Stomach (tissue), 9 donors: ENCODE measurements around the gene TRMT2A. TPM values are rescaled to one million over a fixed set of nuclear protein-coding genes. Genes with fewer than 3 reads are reported as not detected.
A peak's percentile ranks its signal among the peaks of the same experiment; 100 is the strongest.

Experiments used
- DNase-seq, 2 donors: peaks; one replicate each; pipeline versions ENCODE4 v3.0.0 to v3.0.0-alpha.2; 2013 to 2019
- H3K27ac ChIP-seq, 5 donors: fragments of 200-600 bp in 4 of 5; sonication (generic) in 4 of 5; one replicate each; pipeline ENCODE4 v1.5.1; 2013 to 2019; ENCODE audit warnings: mild to moderate bottlenecking in 1 of 5, moderate library complexity in 1 of 5
- H3K27me3 ChIP-seq, 3 donors: fragments of 200-600 bp; sonication (generic); one replicate each; pipeline ENCODE4 v1.5.1; 2017 to 2019; ENCODE audit warnings: mixed run types in 1 of 3
- H3K36me3 ChIP-seq, 4 donors: fragments of 200-600 bp; sonication (generic); 1 replicate in 3 of 4; 2 replicates in 1 of 4; pipeline ENCODE4 v1.5.1; 2016 to 2019
- H3K4me1 ChIP-seq, 4 donors: fragments of 200-600 bp; sonication (generic); one replicate each; pipeline ENCODE4 v1.5.1; 2016 to 2019
- H3K4me3 ChIP-seq, 4 donors: fragments of 200-600 bp; sonication (generic) in 3 of 4; one replicate each; pipeline ENCODE4 v1.5.1; 2016 to 2019; ENCODE audit warnings: mild to moderate bottlenecking in 1 of 4
- H3K9me3 ChIP-seq, 4 donors: fragments of 200-600 bp; sonication (generic); one replicate each; pipeline ENCODE4 v1.5.1; 2016 to 2019
- CTCF ChIP-seq, 7 experiments: fragments of 450-650 bp in 4 of 7; fragments of 200-600 bp in 3 of 7; sonication (generic) in 3 of 7; IDR thresholded peaks; one replicate each; pipeline ENCODE4 v1.5.1; 2016 to 2019; ENCODE audit warnings: antibody characterized with exemption in 7 of 7, control low read depth in 2 of 7, mild to moderate bottlenecking in 1 of 7
- EP300 ChIP-seq: sonication (generic); formaldehyde crosslinking; IDR thresholded peaks from one replicate; pipeline ENCODE4 v1.6.1; 2017; ENCODE audit warnings: antibody characterized with exemption
- POLR2A ChIP-seq, 4 donors: fragments of 450-650 bp; IDR thresholded peaks; one replicate each; pipeline ENCODE4 v1.6.1; 2016; ENCODE audit warnings: antibody characterized with exemption in 4 of 4, control low read depth in 2 of 4, mild to moderate bottlenecking in 1 of 4, moderate library complexity in 1 of 4
- POLR2AphosphoS5 ChIP-seq, 3 donors: sonication (generic); formaldehyde crosslinking; IDR thresholded peaks; one replicate each; pipeline ENCODE4 v1.6.1; 2016; ENCODE audit warnings: antibody characterized with exemption in 3 of 3
- WGBS, 5 donors: extraction: QIAGEN DNeasy Blood & Tissue Kit in 3 of 5; methylation state at CpG; one replicate each; pipeline versions ENCODE4 v1.1.5 to v1.1.7; 2013 to 2018; 5-methylcytosine and 5-hydroxymethylcytosine counted together
- intact Hi-C: fragments of 100-400 bp; cut with DNase I; formaldehyde crosslinking; loops from one replicate; pipeline ENCODE4 v1.15.1; 2023; ENCODE audit warnings: low total_unique reads
- polyA plus RNA-seq, 3 donors: library from polyadenylated mRNA; stranded (reverse); fragments of 200-250 nt; gene quantifications; one replicate each; pipeline ENCODE4 v1.2.3, GENCODE V29; 2013
- total RNA-seq, 5 donors: library from RNA; depleted of rRNA; stranded (reverse); fragments of >200 nt; gene quantifications; one replicate each; pipeline versions ENCODE4 v1.1.0 to v1.2.3, GENCODE V29; 2014 to 2016
- donor health status: healthy with polysubstance abuse.
- donor health status: Bipolar disorder and iron deficiency.
- donor health status: healthy.

The TRMT2A gene
- total and polyA plus RNA-seq, 8 donors, result 17.9 to 143 (median 62.6) TPM

- 93 to 95% (median 95%) methylated on average over 11 to 15 of the region's 15 CpGs for WGBS, 5 donors
- peaks cover 0 to 16% (median 2%) of the 10 kb centered on the region in 4 donors for H3K4me1 ChIP-seq
- no peak for DNase-seq
- H3K4me3 ChIP-seq, result no peak overlapping the region
- H3K27ac ChIP-seq, result peak overlapping the region in 1 of 5 donors; percentile 14
- TF ChIP-seq CTCF (IDR thresholded peaks at IDR 0.05) (no peak), EP300 (no peak), POLR2AphosphoS5 (IDR thresholded peaks at IDR 0.05) (no peak), POLR2A (IDR thresholded peaks at IDR 0.05) (no peak)
- peaks cover 84 to 100% (median 100%) of the 10 kb centered on the region in 4 donors for H3K36me3 ChIP-seq
- no peaks in the 10 kb centered on the region for H3K27me3 ChIP-seq
- intact Hi-C loops, result no loop called here
- peaks cover 0 to 4% (median 0%) of the 10 kb centered on the region in 4 donors for H3K9me3 ChIP-seq
Observed at GRCh38 chr22:20094197-20094807, 22.7 kb downstream of the TRMT2A start.

- no peak for TF ChIP-seq POLR2A (IDR thresholded peaks at IDR 0.05)
- peak in 1 of 3 donors; percentile 30 for TF ChIP-seq POLR2AphosphoS5 (IDR thresholded peaks at IDR 0.05)
- no peak for TF ChIP-seq CTCF (IDR thresholded peaks at IDR 0.05)
- TF ChIP-seq EP300, result no peak
Observed at GRCh38 chr22:20093418-20094196, 23.4 kb downstream of the TRMT2A start.

GRCh38 chr22:20092477-20092854 lies 24.6 kb downstream of the TRMT2A start:
- WGBS, 5 donors, result 90 to 93% (median 92%) methylated on average over 11 of the region's 11 CpGs
- no peak overlapping the region for H3K4me3 ChIP-seq
- peak overlapping the region in 1 of 5 donors; percentile 15 for H3K27ac ChIP-seq
- H3K27me3 ChIP-seq, result no peaks in the 10 kb centered on the region
- peaks cover 0 to 16% (median 2%) of the 10 kb centered on the region in 4 donors for H3K4me1 ChIP-seq
- no peak for TF ChIP-seq POLR2A (IDR thresholded peaks at IDR 0.05)
- no peak for TF ChIP-seq EP300
- no peak for TF ChIP-seq CTCF (IDR thresholded peaks at IDR 0.05)
- no peak for TF ChIP-seq POLR2AphosphoS5 (IDR thresholded peaks at IDR 0.05)
- peaks cover 90 to 100% (median 100%) of the 10 kb centered on the region in 4 donors for H3K36me3 ChIP-seq
- peaks cover 0 to 4% (median 0%) of the 10 kb centered on the region in 4 donors for H3K9me3 ChIP-seq
- intact Hi-C loops, result no loop called here
- no peak for DNase-seq

More at GRCh38 chr22:20093418-20094196, 23.4 kb downstream of the TRMT2A start:
- WGBS, 5 donors, result 63 to 85% (median 67%) methylated on average over 11 to 13 of the region's 13 CpGs
- H3K27ac ChIP-seq, result peak overlapping the region in 2 of 5 donors; percentile 14 to 58
- no peak overlapping the region for H3K4me3 ChIP-seq
- H3K9me3 ChIP-seq, result peaks cover 0 to 4% (median 0%) of the 10 kb centered on the region in 4 donors
- intact Hi-C loops, result no loop called here
- peaks cover 0 to 16% (median 2%) of the 10 kb centered on the region in 4 donors for H3K4me1 ChIP-seq
- H3K27me3 ChIP-seq, result no peaks in the 10 kb centered on the region
- peak in 1 of 2 donors; percentile 89 for DNase-seq
- H3K36me3 ChIP-seq, result peaks cover 84 to 100% (median 100%) of the 10 kb centered on the region in 4 donors

- peaks cover 0 to 4% (median 0%) of the 10 kb centered on the region in 4 donors for H3K9me3 ChIP-seq
- H3K4me3 ChIP-seq, result no peak overlapping the region
- no peaks in the 10 kb centered on the region for H3K27me3 ChIP-seq
- 90 to 94% (median 91%) methylated on average over 16 of the region's 16 CpGs for WGBS, 5 donors
- intact Hi-C loops, result no loop called here
- peak overlapping the region in 1 of 5 donors; percentile 15 for H3K27ac ChIP-seq
- H3K4me1 ChIP-seq, result peaks cover 0 to 16% (median 2%) of the 10 kb centered on the region in 4 donors
- TF ChIP-seq POLR2AphosphoS5 (IDR thresholded peaks at IDR 0.05) (no peak), EP300 (no peak), POLR2A (IDR thresholded peaks at IDR 0.05) (no peak), CTCF (IDR thresholded peaks at IDR 0.05) (no peak)
- DNase-seq, result no peak
- H3K36me3 ChIP-seq, result peaks cover 96 to 100% (median 100%) of the 10 kb centered on the region in 4 donors
Observed at GRCh38 chr22:20091690-20092476, 25.1 kb downstream of the TRMT2A start.
